C1 segment of cervical spinal cord (tissue), 14 donors: ENCODE data around the gene CHTOP.
"Not testable (repeated sequence)": the region's sequence is repeated elsewhere in the genome, so short reads cannot be mapped to it uniquely, and the experiment has no call there.

Experiments used
- DNase-seq, 14 donors: peaks; one replicate each; lab custom pipeline; 2025; lab: John Stamatoyannopoulos, UW

Gene CHTOP

DNA sequence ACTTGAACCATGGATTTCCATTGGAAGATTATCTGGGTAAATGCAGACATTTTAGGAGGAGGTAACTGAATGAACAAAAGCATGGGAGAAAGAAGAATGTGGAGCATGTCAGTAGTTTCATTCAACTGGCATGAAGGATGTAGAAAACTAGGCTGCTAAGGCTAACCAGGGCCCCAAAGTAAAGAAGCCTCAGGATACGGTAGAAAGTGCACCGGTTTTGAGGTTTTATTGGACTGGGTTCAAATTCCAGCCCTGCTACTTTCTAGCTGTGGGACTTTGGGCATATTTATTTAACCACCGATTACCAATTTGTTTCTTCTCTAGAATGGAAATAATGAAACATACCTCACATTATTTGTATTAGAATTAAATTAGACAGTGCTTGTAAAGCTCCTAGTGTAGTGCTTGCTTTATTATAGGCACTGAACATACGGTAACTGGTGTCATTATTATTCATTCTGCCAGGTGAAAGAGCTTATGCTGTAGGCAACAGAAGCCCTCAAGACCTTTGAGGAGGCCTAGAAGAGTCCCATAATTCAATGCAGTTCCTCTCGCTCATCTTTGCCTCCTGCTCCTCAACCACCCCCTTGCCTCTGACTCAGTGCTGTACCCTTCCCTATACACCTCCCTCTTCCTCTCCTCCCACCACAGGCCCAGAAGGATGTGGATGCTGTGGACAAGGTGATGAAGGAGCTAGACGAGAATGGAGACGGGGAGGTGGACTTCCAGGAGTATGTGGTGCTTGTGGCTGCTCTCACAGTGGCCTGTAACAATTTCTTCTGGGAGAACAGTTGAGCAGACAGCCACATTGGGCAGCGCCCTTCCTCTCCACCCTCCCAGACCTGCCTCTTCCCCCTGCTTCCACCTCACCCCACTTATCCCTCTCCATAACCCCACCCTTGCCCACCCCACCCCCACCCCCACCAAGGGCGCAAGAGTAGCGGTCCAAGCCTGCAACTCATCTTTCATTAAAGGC, 2.5 kb upstream of the CHTOP start:
- DNase-seq = no peak

- no peak for DNase-seq
Observed at GRCh38 chr1:153633161-153633753, 609 bp upstream of the CHTOP start.

DNA sequence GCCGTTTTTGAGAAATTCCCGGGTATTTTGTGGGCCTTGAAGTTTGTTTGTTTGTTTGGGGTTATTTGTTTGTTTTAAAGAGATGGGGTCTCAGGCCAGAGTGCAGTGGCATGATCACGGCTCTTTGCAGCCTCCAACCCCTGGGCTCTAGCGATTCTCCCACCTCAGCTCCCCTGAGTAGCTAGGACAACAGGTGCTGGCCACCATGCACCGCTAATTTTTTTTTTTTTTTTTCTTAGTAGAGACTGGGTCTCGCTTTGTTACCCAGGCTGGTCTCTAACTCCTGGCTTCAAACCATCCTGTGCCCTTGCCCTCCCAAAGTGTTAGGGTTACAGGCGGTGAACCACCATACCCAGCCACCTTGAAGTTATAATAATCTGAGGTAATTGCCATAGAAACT, 2.0 kb downstream of the CHTOP start:
- DNase-seq = no peak

- no peak for DNase-seq
Observed at GRCh38 chr1:153636312-153636711, 2.4 kb downstream of the CHTOP start.

GRCh38 chr1:153638261-153638660, 4.4 kb downstream of the CHTOP start:
- DNase-seq = no peak

GRCh38 chr1:153639280-153639679, 5.4 kb downstream of the CHTOP start:
- no peak for DNase-seq

GRCh38 chr1:153640213-153640612, 6.3 kb downstream of the CHTOP start:
- DNase-seq = not testable (repeated sequence)

- DNase-seq = no peak
Observed at GRCh38 chr1:153640861-153641260, 7.0 kb downstream of the CHTOP start.

DNA sequence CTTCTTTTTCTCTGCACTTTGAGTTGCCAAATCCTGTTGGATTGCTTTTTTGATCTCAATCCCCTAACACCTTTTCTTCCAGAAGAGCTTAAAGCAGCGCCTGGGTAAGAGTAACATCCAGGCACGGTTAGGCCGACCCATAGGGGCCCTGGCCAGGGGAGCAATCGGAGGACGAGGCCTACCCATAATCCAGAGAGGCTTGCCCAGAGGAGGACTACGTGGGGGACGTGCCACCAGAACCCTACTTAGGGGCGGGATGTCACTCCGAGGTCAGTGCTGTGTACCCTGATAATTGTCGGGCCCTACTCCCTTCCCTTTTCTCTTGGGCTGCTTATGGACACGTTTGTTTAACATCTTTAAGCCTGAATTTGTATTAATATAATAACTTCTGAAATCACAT, 8.3 kb downstream of the CHTOP start:
- DNase-seq = no peak

DNA sequence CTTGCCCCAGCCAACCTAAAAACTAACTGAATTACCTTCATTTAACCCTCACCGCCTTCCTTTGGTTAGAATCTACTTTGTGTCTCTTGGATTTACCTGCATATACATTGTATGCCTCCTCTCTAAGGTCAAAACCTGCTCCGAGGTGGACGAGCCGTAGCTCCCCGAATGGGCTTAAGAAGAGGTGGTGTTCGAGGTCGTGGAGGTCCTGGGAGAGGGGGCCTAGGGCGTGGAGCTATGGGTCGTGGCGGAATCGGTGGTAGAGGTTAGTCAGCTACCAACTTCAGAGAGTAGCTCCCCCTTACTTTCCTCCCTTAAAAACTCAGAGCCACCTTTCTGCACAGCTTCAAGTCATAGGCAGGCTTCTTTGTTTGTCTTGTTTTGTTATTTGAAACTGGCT, 9.2 kb downstream of the CHTOP start:
- no peak for DNase-seq

- DNase-seq = no peak
Observed at GRCh38 chr1:153643816-153644215, 9.9 kb downstream of the CHTOP start.

- no peak for DNase-seq
Observed at GRCh38 chr1:153646672-153647345, 12.9 kb downstream of the CHTOP start.

- no peak for DNase-seq
Observed at GRCh38 chr1:153647346-153647714, 13.5 kb downstream of the CHTOP start.

DNA sequence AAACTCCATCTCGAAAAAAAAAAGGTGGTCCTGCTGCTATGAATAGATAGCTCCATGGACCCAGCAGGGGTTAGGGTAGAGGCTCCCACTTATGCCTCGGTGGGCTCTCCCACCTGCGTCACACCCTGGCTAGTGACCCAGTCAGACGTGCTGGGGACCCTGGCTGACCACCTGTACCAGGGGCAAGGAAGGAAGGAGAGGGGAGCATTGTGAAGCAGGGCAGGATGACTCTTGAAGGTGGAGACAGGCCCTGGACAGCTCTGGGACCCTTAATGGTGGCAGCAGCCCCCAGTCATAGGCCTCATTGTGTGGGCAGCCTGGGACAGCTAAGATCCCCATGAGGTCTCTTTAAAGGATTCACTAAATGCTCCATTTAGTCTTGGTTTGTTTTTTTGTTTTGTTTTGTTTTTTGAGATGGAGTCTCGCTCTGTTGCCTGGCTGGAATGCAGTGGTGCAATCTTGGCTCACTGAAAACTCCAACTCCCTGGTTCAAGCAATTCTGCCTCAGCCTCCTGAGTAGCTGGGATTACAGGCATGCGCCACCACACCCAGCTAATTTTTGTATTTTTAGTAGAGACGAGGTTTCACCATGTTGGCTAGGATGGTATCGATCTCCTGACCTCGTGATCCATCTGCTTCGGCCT, 14.3 kb downstream of the CHTOP start:
- no peak for DNase-seq

DNA sequence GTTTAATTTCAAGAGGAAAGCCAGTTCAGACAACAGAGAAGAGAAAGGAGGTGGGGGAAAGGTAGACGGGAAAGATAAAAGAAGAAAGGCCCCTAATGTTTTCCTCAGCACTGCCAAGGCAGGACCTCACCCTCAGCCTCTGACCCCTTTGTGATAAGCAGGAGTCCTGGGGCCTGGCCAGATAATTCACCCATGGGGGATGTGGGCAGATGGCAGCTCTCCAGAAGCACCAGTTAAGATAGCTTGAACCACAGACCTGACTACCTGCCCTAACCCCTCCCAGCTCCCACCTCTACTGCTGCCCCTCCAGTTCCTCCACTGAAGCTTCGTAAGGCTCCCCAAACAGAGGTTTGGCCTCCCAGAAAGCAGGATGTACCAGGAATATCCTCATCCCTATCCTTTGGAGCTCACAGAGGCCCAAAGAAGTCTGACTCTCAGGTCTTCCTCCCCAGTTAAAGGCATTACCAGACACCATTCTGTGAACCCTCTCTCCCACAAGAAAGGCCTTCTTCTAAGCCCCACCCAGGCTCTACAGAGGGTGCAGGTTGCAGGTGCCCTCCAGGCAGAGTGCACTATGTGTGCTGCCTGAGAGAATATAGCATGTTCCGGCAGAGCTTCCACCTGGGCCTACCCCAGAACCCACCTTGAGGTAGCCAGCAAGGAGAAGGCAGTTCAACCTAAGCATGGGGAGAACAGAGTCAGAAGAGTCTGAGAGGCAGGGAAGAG, 15.4 kb downstream of the CHTOP start:
- no peak for DNase-seq

- DNase-seq = peak in 12 of 14 donors; percentile 14 to 81 (median 66)
Observed at GRCh38 chr1:153649863-153650235, 16.0 kb downstream of the CHTOP start.

- no peak for DNase-seq
Observed at GRCh38 chr1:153651771-153652170, 17.9 kb downstream of the CHTOP start.

- no peak for DNase-seq
Observed at GRCh38 chr1:153652805-153653500, 19.1 kb downstream of the CHTOP start.

GRCh38 chr1:153655333-153655732, 21.5 kb downstream of the CHTOP start:
- no peak for DNase-seq

DNA sequence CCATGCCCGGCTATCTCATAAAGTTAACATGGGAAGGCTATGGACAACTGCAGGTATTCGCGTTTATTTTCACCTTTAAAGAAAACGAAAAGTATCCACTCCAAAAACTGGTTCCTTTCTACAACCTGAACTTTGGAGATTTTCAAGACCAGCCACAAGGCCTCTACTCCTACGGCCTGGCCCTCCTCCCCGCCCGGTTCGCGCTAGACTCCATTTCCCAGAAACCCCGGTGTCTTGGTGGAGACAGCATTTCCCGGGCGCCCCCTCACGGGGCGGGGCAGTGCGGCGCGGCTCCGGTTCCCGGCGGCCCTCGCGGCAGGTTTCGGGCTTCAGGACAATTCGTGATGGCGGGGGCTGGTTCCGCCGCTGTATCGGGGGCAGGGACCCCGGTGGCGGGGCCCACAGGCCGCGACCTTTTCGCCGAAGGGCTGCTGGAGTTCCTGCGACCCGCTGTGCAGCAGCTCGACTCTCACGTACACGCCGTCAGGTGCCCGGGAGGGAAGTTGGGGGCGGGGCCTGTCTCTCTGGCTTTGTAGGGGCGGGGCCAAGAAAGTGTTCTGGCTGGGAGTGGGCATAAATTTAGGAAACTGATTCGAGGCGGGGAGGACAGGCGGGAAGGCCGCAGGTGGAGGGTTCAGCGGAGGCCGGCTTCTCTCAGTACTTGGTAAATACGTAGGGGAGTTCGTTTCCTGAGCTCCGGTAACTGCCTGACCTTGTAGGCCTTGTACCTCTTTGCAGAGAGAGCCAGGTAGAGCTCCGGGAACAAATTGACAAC, 24.7 kb downstream of the CHTOP start, which contains the start of gene SNAPIN:
Gene SNAPIN, plus strand, starts transcription at position 304 of the 775 bp plus-strand sequence. Its CDS starts 41 bp downstream, at position 345.
- DNase-seq = peak; percentile 23 to 98 (median 88)
